Tibial nerve (tissue), 4 donors: ENCODE results near the gene CEP44.

Experiments used
- EP300 ChIP-seq, 2 donors: sonication (generic); formaldehyde crosslinking; IDR thresholded peaks; one replicate each; pipeline ENCODE4 v1.6.1; 2017; ENCODE audit warnings: antibody characterized with exemption in 2 of 2, mild to moderate bottlenecking in 1 of 2
- TF ChIP-seq, protein P1 (sequence below), 5 experiments: fragments of 200-600 bp in 3 of 5; fragments of 450-650 bp in 2 of 5; sonication (generic) in 3 of 5; IDR thresholded peaks; one replicate each; pipeline ENCODE4 v1.5.1; 2016 to 2019; ENCODE audit warnings: antibody characterized with exemption in 5 of 5, mild to moderate bottlenecking in 3 of 5, moderate library complexity in 2 of 5

DNA sequence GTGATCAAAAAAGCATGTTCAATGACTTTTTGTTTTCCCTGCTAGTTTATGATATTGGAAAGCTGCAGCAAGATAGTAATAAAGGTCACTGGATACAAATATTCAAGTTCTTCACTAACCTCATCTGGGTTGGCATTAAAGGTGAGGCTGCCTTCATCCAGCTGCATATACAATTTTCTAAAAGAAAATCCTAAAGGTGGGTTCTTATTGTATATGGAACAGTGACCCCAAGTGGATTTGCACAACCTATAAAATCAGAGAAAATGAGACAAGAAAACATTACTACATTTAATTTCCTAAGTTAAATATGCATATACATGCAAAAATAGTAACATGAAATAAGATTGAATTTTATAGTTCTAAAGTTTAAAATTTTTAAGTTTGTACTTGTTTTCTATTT lies 24.1 kb upstream of the CEP44 start:
- TF ChIP-seq, protein P1, sequence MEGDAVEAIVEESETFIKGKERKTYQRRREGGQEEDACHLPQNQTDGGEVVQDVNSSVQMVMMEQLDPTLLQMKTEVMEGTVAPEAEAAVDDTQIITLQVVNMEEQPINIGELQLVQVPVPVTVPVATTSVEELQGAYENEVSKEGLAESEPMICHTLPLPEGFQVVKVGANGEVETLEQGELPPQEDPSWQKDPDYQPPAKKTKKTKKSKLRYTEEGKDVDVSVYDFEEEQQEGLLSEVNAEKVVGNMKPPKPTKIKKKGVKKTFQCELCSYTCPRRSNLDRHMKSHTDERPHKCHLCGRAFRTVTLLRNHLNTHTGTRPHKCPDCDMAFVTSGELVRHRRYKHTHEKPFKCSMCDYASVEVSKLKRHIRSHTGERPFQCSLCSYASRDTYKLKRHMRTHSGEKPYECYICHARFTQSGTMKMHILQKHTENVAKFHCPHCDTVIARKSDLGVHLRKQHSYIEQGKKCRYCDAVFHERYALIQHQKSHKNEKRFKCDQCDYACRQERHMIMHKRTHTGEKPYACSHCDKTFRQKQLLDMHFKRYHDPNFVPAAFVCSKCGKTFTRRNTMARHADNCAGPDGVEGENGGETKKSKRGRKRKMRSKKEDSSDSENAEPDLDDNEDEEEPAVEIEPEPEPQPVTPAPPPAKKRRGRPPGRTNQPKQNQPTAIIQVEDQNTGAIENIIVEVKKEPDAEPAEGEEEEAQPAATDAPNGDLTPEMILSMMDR (IDR thresholded peaks at IDR 0.05): no peak
- TF ChIP-seq EP300 (IDR thresholded peaks at IDR 0.05): no peak
